ENCODE measurements around the gene ABCA3.

- TF ChIP-seq, protein P1, sequence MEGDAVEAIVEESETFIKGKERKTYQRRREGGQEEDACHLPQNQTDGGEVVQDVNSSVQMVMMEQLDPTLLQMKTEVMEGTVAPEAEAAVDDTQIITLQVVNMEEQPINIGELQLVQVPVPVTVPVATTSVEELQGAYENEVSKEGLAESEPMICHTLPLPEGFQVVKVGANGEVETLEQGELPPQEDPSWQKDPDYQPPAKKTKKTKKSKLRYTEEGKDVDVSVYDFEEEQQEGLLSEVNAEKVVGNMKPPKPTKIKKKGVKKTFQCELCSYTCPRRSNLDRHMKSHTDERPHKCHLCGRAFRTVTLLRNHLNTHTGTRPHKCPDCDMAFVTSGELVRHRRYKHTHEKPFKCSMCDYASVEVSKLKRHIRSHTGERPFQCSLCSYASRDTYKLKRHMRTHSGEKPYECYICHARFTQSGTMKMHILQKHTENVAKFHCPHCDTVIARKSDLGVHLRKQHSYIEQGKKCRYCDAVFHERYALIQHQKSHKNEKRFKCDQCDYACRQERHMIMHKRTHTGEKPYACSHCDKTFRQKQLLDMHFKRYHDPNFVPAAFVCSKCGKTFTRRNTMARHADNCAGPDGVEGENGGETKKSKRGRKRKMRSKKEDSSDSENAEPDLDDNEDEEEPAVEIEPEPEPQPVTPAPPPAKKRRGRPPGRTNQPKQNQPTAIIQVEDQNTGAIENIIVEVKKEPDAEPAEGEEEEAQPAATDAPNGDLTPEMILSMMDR (IDR thresholded peaks at IDR 0.05; ENCODE audit: low read length), result no peak
- no peak for TF ChIP-seq EZH2 (IDR thresholded peaks at IDR 0.05; ENCODE audit: borderline replicate concordance, low read length)
Observed at GRCh38 chr16:2289282-2289681, 51.2 kb downstream of the ABCA3 start.

Measured in OCI-LY1 (cell line).